Fibroblast of lung (primary cell): Measurements from ENCODE around the gene FAM193A. TPM values are rescaled to one million over a fixed set of nuclear protein-coding genes. Genes with fewer than 3 reads are reported as not detected.
"Not testable (repeated sequence)": the region's sequence is repeated elsewhere in the genome, so short reads cannot be mapped to it uniquely, and the experiment has no call there.

Experiments
- DNase-seq, 2 donors: peaks; one replicate each; pipeline versions ENCODE4 v3.0.0 to v3.0.0-alpha.2; 2010; ENCODE audit warnings: low read depth in 2 of 2
- H2AFZ ChIP-seq: 2 replicates; pipeline ENCODE4 v1.5.1; 2012; ENCODE audit warnings: low read length, control low read depth, inconsistent platforms
- H3K27ac ChIP-seq: 2 replicates; pipeline ENCODE4 v1.5.1; 2011; ENCODE audit warnings: low read length, control low read depth; ENCODE audit not compliant: insufficient read depth
- H3K27me3 ChIP-seq: 2 replicates; pipeline ENCODE4 v1.5.1; 2011; ENCODE audit warnings: mild to moderate bottlenecking, low read length; ENCODE audit not compliant: control insufficient read depth, insufficient read depth
- H3K36me3 ChIP-seq: 2 replicates; pipeline ENCODE4 v1.5.1; 2011; ENCODE audit warnings: low read length; ENCODE audit not compliant: control insufficient read depth, insufficient read depth
- H3K4me1 ChIP-seq: 2 replicates; pipeline ENCODE4 v1.5.1; 2011; ENCODE audit warnings: low read length; ENCODE audit not compliant: control insufficient read depth, insufficient read depth; ENCODE audit errors: extremely low read depth
- H3K4me2 ChIP-seq: 2 replicates; pipeline ENCODE4 v1.5.1; 2011; ENCODE audit warnings: low read length, control low read depth; ENCODE audit not compliant: insufficient read depth; ENCODE audit errors: extremely low read depth
- H3K4me3 ChIP-seq, 4 experiments: fragments of 200-600 bp in 1 of 4; sonication (generic) in 1 of 4; replicated peaks in 1 of 4; 2 replicates each; pipeline ENCODE4 v1.5.1; 2011 to 2016; ENCODE audit warnings: low read length in 4 of 4, low read depth in 3 of 4, mild to moderate bottlenecking in 3 of 4, control low read depth in 2 of 4, inconsistent platforms in 1 of 4, mixed read lengths in 1 of 4; ENCODE audit not compliant: insufficient read depth in 1 of 4; ENCODE audit errors: control extremely low read depth in 1 of 4
- H3K79me2 ChIP-seq: 2 replicates; pipeline ENCODE4 v1.5.1; 2012; ENCODE audit warnings: mild to moderate bottlenecking, low read length, inconsistent platforms; ENCODE audit not compliant: control insufficient read depth, insufficient read depth
- H3K9ac ChIP-seq: 2 replicates; pipeline ENCODE4 v1.5.1; 2011; ENCODE audit warnings: mild to moderate bottlenecking, low read length, control low read depth; ENCODE audit not compliant: insufficient read depth
- H3K9me3 ChIP-seq: 2 replicates; pipeline ENCODE4 v1.5.1; 2012; ENCODE audit warnings: low read depth, low read length; ENCODE audit not compliant: control insufficient read depth, insufficient read depth
- H4K20me1 ChIP-seq: 2 replicates; pipeline ENCODE4 v1.5.1; 2011; ENCODE audit warnings: low read length; ENCODE audit not compliant: control insufficient read depth, insufficient read depth; ENCODE audit errors: extremely low read depth
- CTCF ChIP-seq, 2 donors: IDR thresholded peaks in 1 of 2; conservative IDR thresholded peaks in 1 of 2; 1 replicate in 1 of 2; 2 replicates in 1 of 2; pipeline ENCODE4 v1.5.1; 2011 to 2012; ENCODE audit warnings: low read length in 2 of 2, control low read depth in 1 of 2, inconsistent platforms in 1 of 2, low read depth in 1 of 2, mild to moderate bottlenecking in 1 of 2
- EZH2 ChIP-seq: IDR thresholded peaks from 2 replicates; pipeline ENCODE4 v1.5.1; 2012; ENCODE audit warnings: low read length, control low read depth, mild to moderate bottlenecking; ENCODE audit errors: missing control alignments
- polyA plus RNA-seq, 2 donors: library from polyadenylated mRNA; depleted of rRNA in 1 of 2; stranded (reverse) in 1 of 2; unstranded in 1 of 2; fragments of >200 nt; gene quantifications; 2 replicates each; pipeline ENCODE4 v1.2.1, GENCODE V29; 2011 to 2012; ENCODE audit warnings: missing spikeins in 1 of 2
- total RNA-seq: library from RNA; depleted of rRNA; stranded (reverse); fragments of >200 nt; gene quantifications from 2 replicates; pipeline ENCODE4 v1.2.1, GENCODE V29; 2014

The FAM193A gene
- total and polyA plus RNA-seq, 2 donors (not counting 1 experiment from before 2014, with no cell fraction given), result 5.6 to 10.9 TPM

DNA sequence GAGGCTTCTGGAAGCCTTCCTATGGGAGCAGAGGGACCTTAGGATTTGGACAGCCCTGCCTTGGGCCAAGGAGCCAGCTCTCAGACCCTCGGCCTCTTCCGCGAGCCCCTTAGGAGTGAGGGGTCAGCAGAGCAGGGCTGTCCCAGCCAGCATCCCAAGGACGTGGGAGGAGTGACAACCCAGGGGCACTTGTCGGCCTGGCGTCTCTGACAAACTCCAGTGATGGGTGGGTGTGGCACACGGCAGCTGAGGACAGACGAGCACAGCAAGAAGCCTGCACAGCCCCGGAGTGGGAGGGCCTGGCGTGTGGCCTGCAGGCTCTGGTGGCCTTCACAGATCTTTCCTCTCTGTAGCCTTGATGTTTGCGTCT is 231.2 kb downstream of the FAM193A start:
- no peaks in the 10 kb centered on the region for H3K36me3 ChIP-seq
- no peaks in the 10 kb centered on the region for H4K20me1 ChIP-seq
- no peak overlapping the region for H3K4me3 ChIP-seq
- H3K9ac ChIP-seq, result no peak overlapping the region
- no peaks in the 10 kb centered on the region for H3K27me3 ChIP-seq
- peaks cover 3% of the 10 kb centered on the region for H3K4me1 ChIP-seq
- no peak overlapping the region for H3K27ac ChIP-seq
- no peak for TF ChIP-seq EZH2
- TF ChIP-seq CTCF (conservative IDR thresholded peaks at IDR 0.05 in 1 of 2, IDR thresholded peaks at IDR 0.05 in 1 of 2; ENCODE audit: low read depth in 1 of 2, low read length in 2 of 2), result no peak
- no peak for DNase-seq
- H3K4me2 ChIP-seq, result no peak overlapping the region
- H2AFZ ChIP-seq, result no peak overlapping the region
- no peaks in the 10 kb centered on the region for H3K9me3 ChIP-seq
- no peaks in the 10 kb centered on the region for H3K79me2 ChIP-seq

GRCh38 chr4:2768124-2768523 is 231.7 kb downstream of the FAM193A start:
- no peaks in the 10 kb centered on the region for H3K79me2 ChIP-seq
- H3K4me1 ChIP-seq, result peaks cover 3% of the 10 kb centered on the region
- H3K36me3 ChIP-seq, result no peaks in the 10 kb centered on the region
- TF ChIP-seq EZH2, result no peak
- H3K4me2 ChIP-seq, result no peak overlapping the region
- no peaks in the 10 kb centered on the region for H3K9me3 ChIP-seq
- no peak overlapping the region for H3K27ac ChIP-seq
- H3K27me3 ChIP-seq, result no peaks in the 10 kb centered on the region
- no peak overlapping the region for H3K4me3 ChIP-seq
- DNase-seq, result no peak
- H4K20me1 ChIP-seq, result no peaks in the 10 kb centered on the region
- no peak overlapping the region for H3K9ac ChIP-seq
- H2AFZ ChIP-seq, result no peak overlapping the region

DNA sequence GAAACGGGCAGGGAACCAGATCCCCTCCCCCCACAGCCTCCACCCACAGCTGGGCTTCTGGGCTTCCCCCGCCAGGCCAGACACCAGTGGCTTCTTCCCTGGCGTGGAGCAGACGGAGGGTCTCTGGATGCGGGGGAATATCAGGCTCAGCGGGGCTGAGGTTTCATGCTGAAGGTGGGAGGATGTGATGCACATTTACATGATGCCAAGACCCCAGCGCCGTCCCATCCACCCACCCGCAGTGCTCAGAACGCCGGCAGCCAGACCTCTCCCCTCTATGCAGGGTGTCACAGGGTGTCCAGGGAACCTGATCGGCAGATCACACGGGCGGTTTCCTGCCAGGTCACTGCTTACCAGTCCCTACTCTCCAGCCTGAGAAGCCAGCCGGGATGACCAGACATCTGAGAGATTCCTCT is 232.5 kb downstream of the FAM193A start:
- H2AFZ ChIP-seq, result peak overlapping the region; percentile 11
- H3K4me2 ChIP-seq, result no peak overlapping the region

GRCh38 chr4:2771264-2771663 is 234.8 kb downstream of the FAM193A start:
- no peak overlapping the region for H3K27ac ChIP-seq
- H3K27me3 ChIP-seq, result no peaks in the 10 kb centered on the region
- H3K9ac ChIP-seq, result no peak overlapping the region
- no peaks in the 10 kb centered on the region for H3K9me3 ChIP-seq
- DNase-seq, result peak in 1 of 2 donors; percentile 19
- no peaks in the 10 kb centered on the region for H3K36me3 ChIP-seq
- no peak overlapping the region for H2AFZ ChIP-seq
- H3K4me2 ChIP-seq, result no peak overlapping the region
- TF ChIP-seq EZH2 (no peak), CTCF (conservative IDR thresholded peaks at IDR 0.05 in 1 of 2, IDR thresholded peaks at IDR 0.05 in 1 of 2; ENCODE audit: low read depth in 1 of 2, low read length in 2 of 2) (no peak)
- H3K4me1 ChIP-seq, result no peaks in the 10 kb centered on the region
- no peaks in the 10 kb centered on the region for H4K20me1 ChIP-seq
- no peaks in the 10 kb centered on the region for H3K79me2 ChIP-seq
- no peak overlapping the region for H3K4me3 ChIP-seq

More for the DNA sequence above, 232.5 kb downstream of the FAM193A start:
- Histone ChIP-seq H3K9me3 (no peaks in the 10 kb centered on the region), H3K4me3 (no peak overlapping the region), H3K36me3 (no peaks in the 10 kb centered on the region), H3K27ac (no peak overlapping the region), H3K27me3 (no peaks in the 10 kb centered on the region), H3K4me1 (no peaks in the 10 kb centered on the region), H3K79me2 (no peaks in the 10 kb centered on the region), H4K20me1 (no peaks in the 10 kb centered on the region), H3K9ac (no peak overlapping the region)
- DNase-seq, result no peak
- no peak for TF ChIP-seq EZH2

DNA sequence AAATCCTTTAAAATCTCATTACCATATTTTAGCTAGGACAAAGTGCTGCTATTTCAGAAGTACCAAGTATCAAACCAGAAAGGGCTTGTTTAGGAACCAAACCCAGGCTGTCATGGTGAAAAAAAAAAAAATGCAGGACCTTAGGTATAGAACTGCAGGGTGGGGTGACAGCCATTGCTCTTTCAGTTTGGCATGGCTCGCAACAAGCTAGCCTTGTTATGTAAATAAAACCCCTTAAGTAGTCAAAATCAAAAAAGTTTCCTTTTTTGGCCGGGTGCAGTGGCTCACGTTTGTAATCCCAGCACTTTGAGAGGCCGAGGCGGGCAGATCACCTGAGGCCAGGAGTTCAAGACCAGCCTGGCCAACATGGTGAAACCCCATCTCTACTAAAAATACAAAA is 244.2 kb downstream of the FAM193A start:
- H2AFZ ChIP-seq, H3K9ac ChIP-seq, DNase-seq, H3K4me2 ChIP-seq, H4K20me1 ChIP-seq, H3K27ac ChIP-seq, H3K79me2 ChIP-seq, H3K4me3 ChIP-seq, H3K4me1 ChIP-seq, H3K27me3 ChIP-seq, H3K36me3 ChIP-seq, H3K9me3 ChIP-seq: not testable (repeated sequence)
